Glomerular endothelial cell (primary cell): ENCODE measurements around the gene CPA5. TPM values are rescaled to one million over a fixed set of nuclear protein-coding genes. Genes with fewer than 3 reads are reported as not detected.

Experiments used
- total RNA-seq: library from RNA; depleted of rRNA; stranded (reverse); fragments of >200 nt; gene quantifications from 2 replicates; pipeline ENCODE4 v1.2.3, GENCODE V29; 2015

Gene CPA5
- total RNA-seq, 1 donor from 2014 or later = not detected

Other genes starting within 250 kb of the CPA5 start
- 6.7 and 9.2 TPM in 2 replicates for gene TMEM209, start 139.4 kb upstream of the CPA5 start, total RNA-seq
- gene SSMEM1, start 137.0 kb upstream of the CPA5 start, total RNA-seq = not detected in 2 replicates
- gene CPA2, start 78.0 kb upstream of the CPA5 start, total RNA-seq = not detected in 2 replicates
- gene CPA4, start 51.7 kb upstream of the CPA5 start, total RNA-seq = 20.2 and 27.7 TPM in 2 replicates
- gene CPA1, start 35.7 kb downstream of the CPA5 start, total RNA-seq = not detected in 2 replicates
- gene CEP41, start 96.2 kb downstream of the CPA5 start, total RNA-seq = 23.5 and 25.1 TPM in 2 replicates
- 15.3 and 52.6 TPM in 2 replicates for gene MEST, start 147.3 kb downstream of the CPA5 start, total RNA-seq